Natural killer cell (primary cell): Measurements from ENCODE around the gene TEC. TPM values are rescaled to one million over a fixed set of nuclear protein-coding genes. Genes with fewer than 3 reads are reported as not detected.
"Not testable (repeated sequence)": the region's sequence is repeated elsewhere in the genome, so short reads cannot be mapped to it uniquely, and the experiment has no call there.

ENCODE experiments used
- ATAC-seq, 3 donors: fragments of 150-1000 bp in 2 of 3; fragments of 200-7000 bp in 1 of 3; cut with Tn5 transposase; 1 replicate in 1 of 3; 2 replicates in 2 of 3; pipeline ENCODE4 v1.10.0; 2021; ENCODE audit warnings: mild to moderate bottlenecking in 2 of 3, moderate library complexity in 2 of 3
- DNase-seq, 2 donors: peaks; one replicate each; pipeline versions ENCODE4 v3.0.0 to v3.0.0-alpha.2; 2013 to 2021; ENCODE audit warnings: mixed read lengths in 1 of 2
- H3K27ac ChIP-seq: one replicate; pipeline ENCODE4 v1.5.1; 2013; ENCODE audit warnings: mild to moderate bottlenecking, low read length
- H3K27me3 ChIP-seq: one replicate; pipeline ENCODE4 v1.6.1; 2013; ENCODE audit warnings: low read length; ENCODE audit not compliant: control insufficient read depth, insufficient read depth
- H3K36me3 ChIP-seq: one replicate; pipeline ENCODE4 v1.6.1; 2013; ENCODE audit warnings: low read length; ENCODE audit not compliant: control insufficient read depth, insufficient read depth
- H3K4me1 ChIP-seq: one replicate; pipeline ENCODE4 v1.6.1; 2013; ENCODE audit warnings: low read length; ENCODE audit not compliant: control insufficient read depth, insufficient read depth
- H3K4me3 ChIP-seq: one replicate; pipeline ENCODE4 v1.5.1; 2013; ENCODE audit warnings: low read length
- H3K9me3 ChIP-seq: one replicate; pipeline ENCODE4 v1.6.1; 2013; ENCODE audit warnings: low read length; ENCODE audit not compliant: control insufficient read depth, insufficient read depth
- H3K27ac Mint-ChIP-seq, 2 donors: one replicate each; pipeline ENCODE4 v1.8.0; 2022; ENCODE audit warnings: mild to moderate bottlenecking in 2 of 2, mixed read lengths in 2 of 2, moderate library complexity in 1 of 2
- H3K27me3 Mint-ChIP-seq, 2 donors: one replicate each; pipeline ENCODE4 v1.8.0; 2022; ENCODE audit warnings: low read depth in 2 of 2, mixed read lengths in 2 of 2
- H3K36me3 Mint-ChIP-seq: one replicate; pipeline ENCODE4 v1.8.0; 2022; ENCODE audit warnings: mixed read lengths
- H3K4me1 Mint-ChIP-seq, 2 donors: one replicate each; pipeline ENCODE4 v1.8.0; 2022; ENCODE audit warnings: mixed read lengths in 2 of 2
- H3K4me3 Mint-ChIP-seq: one replicate; pipeline ENCODE4 v1.8.0; 2022; ENCODE audit warnings: mild to moderate bottlenecking, moderate library complexity, mixed read lengths
- H3K9me3 Mint-ChIP-seq, 2 donors: one replicate each; pipeline ENCODE4 v1.8.0; 2022; ENCODE audit warnings: mixed read lengths in 2 of 2
- WGBS: methylation state at CpG from one replicate; pipeline ENCODE4 v1.1.7; 2013; ENCODE audit warnings: missing lambda C conversion rate; ENCODE audit not compliant: insufficient coverage; 5-methylcytosine and 5-hydroxymethylcytosine counted together
- intact Hi-C: fragments of 100-400 bp; cut with micrococcal nuclease; formaldehyde crosslinking; loops from one replicate; pipeline ENCODE4 v1.14.2; 2022
- total RNA-seq, 4 donors: library from RNA; stranded (reverse); fragments of 120-200 nt in 1 of 4; gene quantifications; one replicate each; pipeline versions ENCODE4 v1.2.3 to v1.2.4, GENCODE V29; 2013 to 2022
- TF ChIP-seq, protein P1 (sequence below): fragments of 200-600 bp; IDR thresholded peaks from one replicate; pipeline ENCODE4 v1.8.0; 2022; ENCODE audit warnings: antibody characterized with exemption

Gene TEC
- total RNA-seq, 3 donors from 2014 or later (not counting 1 experiment from before 2014, with no cell fraction given) = 4.0 to 7.4 (median 4.7) TPM

DNA sequence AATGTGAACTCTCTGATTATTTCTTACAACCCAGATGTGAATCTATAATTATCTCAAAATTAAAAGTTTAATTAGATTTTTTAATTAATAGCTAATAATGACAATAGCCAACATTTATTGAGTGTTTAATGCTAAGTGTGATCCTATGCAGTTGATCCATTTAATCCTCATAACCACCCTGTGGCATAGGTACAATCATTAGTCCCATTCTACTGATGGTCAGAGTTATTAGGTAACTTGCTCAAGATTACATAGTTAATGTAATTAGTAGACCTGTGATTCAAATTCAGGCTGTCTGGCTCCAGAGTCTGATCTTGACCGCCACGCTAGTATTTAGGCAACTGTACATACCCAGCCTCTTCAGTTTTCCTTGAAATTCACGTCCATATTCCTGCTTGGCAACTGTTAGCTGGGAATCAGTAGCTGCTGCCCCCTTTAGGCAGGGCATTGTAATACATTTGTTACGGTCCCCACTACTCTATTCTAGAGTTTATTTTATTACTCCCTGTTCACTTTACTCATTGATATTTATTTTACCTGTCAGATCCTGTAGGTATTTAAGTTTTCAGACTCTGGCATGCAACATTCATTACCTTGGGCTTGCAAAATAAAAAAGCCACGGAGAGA lies 20.6 kb upstream of the TEC start:
- Mint-ChIP-seq H3K27ac (no peak overlapping the region), H3K27me3 (peaks cover 0 to 6% of the 10 kb centered on the region in 2 donors), H3K4me3 (no peak overlapping the region), H3K9me3 (no peaks in the 10 kb centered on the region), H3K4me1 (peaks cover 1 to 2% of the 10 kb centered on the region in 2 donors), H3K36me3 (no peaks in the 10 kb centered on the region)
- peak in 2 of 3 donors; percentile 57 to 62 for ATAC-seq
- no peaks in the 10 kb centered on the region for H3K36me3 ChIP-seq
- no peak overlapping the region for H3K4me3 ChIP-seq
- no peaks in the 10 kb centered on the region for H3K4me1 ChIP-seq
- no peak overlapping the region for H3K27ac ChIP-seq
- no peaks in the 10 kb centered on the region for H3K27me3 ChIP-seq
- intact Hi-C loops = no loop called here
- WGBS = 79% methylated on average over 4 of the region's 5 CpGs
- TF ChIP-seq, protein P1, sequence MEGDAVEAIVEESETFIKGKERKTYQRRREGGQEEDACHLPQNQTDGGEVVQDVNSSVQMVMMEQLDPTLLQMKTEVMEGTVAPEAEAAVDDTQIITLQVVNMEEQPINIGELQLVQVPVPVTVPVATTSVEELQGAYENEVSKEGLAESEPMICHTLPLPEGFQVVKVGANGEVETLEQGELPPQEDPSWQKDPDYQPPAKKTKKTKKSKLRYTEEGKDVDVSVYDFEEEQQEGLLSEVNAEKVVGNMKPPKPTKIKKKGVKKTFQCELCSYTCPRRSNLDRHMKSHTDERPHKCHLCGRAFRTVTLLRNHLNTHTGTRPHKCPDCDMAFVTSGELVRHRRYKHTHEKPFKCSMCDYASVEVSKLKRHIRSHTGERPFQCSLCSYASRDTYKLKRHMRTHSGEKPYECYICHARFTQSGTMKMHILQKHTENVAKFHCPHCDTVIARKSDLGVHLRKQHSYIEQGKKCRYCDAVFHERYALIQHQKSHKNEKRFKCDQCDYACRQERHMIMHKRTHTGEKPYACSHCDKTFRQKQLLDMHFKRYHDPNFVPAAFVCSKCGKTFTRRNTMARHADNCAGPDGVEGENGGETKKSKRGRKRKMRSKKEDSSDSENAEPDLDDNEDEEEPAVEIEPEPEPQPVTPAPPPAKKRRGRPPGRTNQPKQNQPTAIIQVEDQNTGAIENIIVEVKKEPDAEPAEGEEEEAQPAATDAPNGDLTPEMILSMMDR = peak; percentile 76
- no peaks in the 10 kb centered on the region for H3K9me3 ChIP-seq
- DNase-seq = peak in 1 of 2 donors; percentile 42

- H3K4me3 Mint-ChIP-seq, H3K9me3 ChIP-seq, H3K4me3 ChIP-seq, H3K27ac Mint-ChIP-seq, H3K27me3 ChIP-seq, H3K9me3 Mint-ChIP-seq, DNase-seq, ATAC-seq, H3K36me3 Mint-ChIP-seq, H3K27ac ChIP-seq, H3K4me1 Mint-ChIP-seq, H3K36me3 ChIP-seq, intact Hi-C loops, H3K4me1 ChIP-seq: not testable (repeated sequence)
- WGBS = no CpG with 5 or more reads among the region's 2 CpGs
- peaks cover 11 to 15% of the 10 kb centered on the region in 2 donors for H3K27me3 Mint-ChIP-seq
These were observed 16.4 kb upstream of the TEC start for GRCh38 chr4:48286060-48286459.

- intact Hi-C loops, H3K4me3 ChIP-seq, H3K4me1 Mint-ChIP-seq, H3K27me3 ChIP-seq, H3K27ac ChIP-seq, H3K9me3 ChIP-seq, ATAC-seq, H3K9me3 Mint-ChIP-seq, DNase-seq, H3K36me3 ChIP-seq, H3K27ac Mint-ChIP-seq, H3K36me3 Mint-ChIP-seq, H3K4me1 ChIP-seq, H3K4me3 Mint-ChIP-seq: not testable (repeated sequence)
- WGBS = 67% methylated on average over 1 of the region's 5 CpGs
- H3K27me3 Mint-ChIP-seq = peaks cover 15 to 16% of the 10 kb centered on the region in 2 donors
These were observed 16.0 kb upstream of the TEC start for GRCh38 chr4:48285640-48286039.

DNA sequence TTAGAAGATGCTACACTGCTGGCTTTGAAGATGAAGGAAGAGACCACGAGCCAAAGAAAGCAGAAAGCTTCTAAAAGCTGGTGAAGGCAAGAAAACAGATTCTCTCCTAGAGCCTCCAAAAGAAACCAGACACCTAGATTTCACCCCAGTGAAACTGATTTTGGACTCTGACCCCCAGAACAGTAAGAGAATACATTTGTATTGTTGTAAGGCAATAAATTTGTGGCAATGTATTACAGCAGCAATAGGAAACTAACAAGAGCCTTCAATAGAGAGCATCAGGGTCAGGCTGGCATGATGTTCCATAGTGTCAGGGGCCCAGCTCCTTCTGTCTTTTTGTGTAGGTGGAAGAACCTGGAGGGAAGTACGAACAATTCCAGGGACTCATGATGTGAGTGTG lies 6.0 kb upstream of the TEC start:
- no peaks in the 10 kb centered on the region for H3K36me3 Mint-ChIP-seq
- H3K9me3 Mint-ChIP-seq = no peaks in the 10 kb centered on the region
- no peak overlapping the region for H3K4me3 ChIP-seq
- no peak overlapping the region for H3K27ac Mint-ChIP-seq
- intact Hi-C loops = loop anchor here (10.0 kb wide), 1 partner anchor 151 kb away; no protein-coding TSS in a partner anchor
- H3K27me3 Mint-ChIP-seq = peaks cover 0 to 2% of the 10 kb centered on the region in 2 donors
- 80% methylated on average over 2 of the region's 2 CpGs for WGBS
- no peak overlapping the region for H3K4me3 Mint-ChIP-seq
- H3K27me3 ChIP-seq = no peaks in the 10 kb centered on the region
- TF ChIP-seq, protein P1 = no peak
- H3K36me3 ChIP-seq = no peaks in the 10 kb centered on the region
- no peak overlapping the region for H3K27ac ChIP-seq
- DNase-seq = no peak
- peaks cover 4 to 6% of the 10 kb centered on the region in 2 donors for H3K4me1 Mint-ChIP-seq
- H3K9me3 ChIP-seq = no peaks in the 10 kb centered on the region
- no peak for ATAC-seq
- peaks cover 2% of the 10 kb centered on the region for H3K4me1 ChIP-seq
